ENCODE results near the gene BCL2.

GRCh38 chr18:63263444-63263843 lies 56.1 kb downstream of the BCL2 start:
- no peak for TF ChIP-seq POLR2A (IDR thresholded peaks at IDR 0.05; ENCODE audit: low read depth, low read length)
- TF ChIP-seq TAF1 (IDR thresholded peaks at IDR 0.05; ENCODE audit: borderline replicate concordance, low read depth, low read length) = no peak
- TF ChIP-seq POLR2AphosphoS5 (IDR thresholded peaks at IDR 0.05; ENCODE audit: low read depth, low read length) = no peak

All from GM12892 (cell line).